ENCODE measurements around the gene ULK1.

The ULK1 gene

GRCh38 chr12:131919366-131920156 is 25.1 kb downstream of the ULK1 start:
- no peak for DNase-seq (ENCODE audit: low read depth)
- no peak overlapping the region for H3K4me3 ChIP-seq (ENCODE audit: low read depth, low read length)
- TF ChIP-seq CTCF (conservative IDR thresholded peaks at IDR 0.05; ENCODE audit: low read depth, low read length) = no peak

- TF ChIP-seq CTCF (conservative IDR thresholded peaks at IDR 0.05; ENCODE audit: low read depth, low read length) = no peak
- H3K4me3 ChIP-seq (ENCODE audit: low read depth, low read length) = no peak overlapping the region
- no peak for DNase-seq (ENCODE audit: low read depth)
Measured at GRCh38 chr12:131920157-131920508, 25.7 kb downstream of the ULK1 start.

GRCh38 chr12:131920902-131921840 is 26.7 kb downstream of the ULK1 start:
- TF ChIP-seq CTCF (conservative IDR thresholded peaks at IDR 0.05; ENCODE audit: low read depth, low read length) = no peak
- H3K4me3 ChIP-seq (ENCODE audit: low read depth, low read length) = no peak overlapping the region
- DNase-seq (ENCODE audit: low read depth) = no peak

GRCh38 chr12:131921866-131922769 is 27.7 kb downstream of the ULK1 start:
- no peak for TF ChIP-seq CTCF (conservative IDR thresholded peaks at IDR 0.05; ENCODE audit: low read depth, low read length)
- peak; percentile 15 for DNase-seq (ENCODE audit: low read depth)

GRCh38 chr12:131922772-131923171 is 28.4 kb downstream of the ULK1 start:
- no peak for DNase-seq (ENCODE audit: low read depth)
- H3K4me3 ChIP-seq (ENCODE audit: low read depth, low read length) = no peak overlapping the region
- TF ChIP-seq CTCF (conservative IDR thresholded peaks at IDR 0.05; ENCODE audit: low read depth, low read length) = no peak

More at GRCh38 chr12:131921866-131922769, 27.7 kb downstream of the ULK1 start:
- no peak overlapping the region for H3K4me3 ChIP-seq (ENCODE audit: low read depth, low read length)

- no peak for TF ChIP-seq CTCF (conservative IDR thresholded peaks at IDR 0.05; ENCODE audit: low read depth, low read length)
- no peak overlapping the region for H3K4me3 ChIP-seq (ENCODE audit: low read depth, low read length)
- DNase-seq (ENCODE audit: low read depth) = no peak
Measured at GRCh38 chr12:131923260-131923659, 28.8 kb downstream of the ULK1 start.

Measured in choroid plexus epithelial cell (primary cell).